NCI-H446 treated with DMSO at 0.1 percent for 48 hours (cell line): ENCODE results near the gene OSCP1.
"Not testable (repeated sequence)": the region's sequence is repeated elsewhere in the genome, so short reads cannot be mapped to it uniquely, and the experiment has no call there.

Experiments
- DNase-seq: peaks from one replicate; lab custom pipeline; 2025; lab: John Stamatoyannopoulos, UW

OSCP1 gene, protein sequence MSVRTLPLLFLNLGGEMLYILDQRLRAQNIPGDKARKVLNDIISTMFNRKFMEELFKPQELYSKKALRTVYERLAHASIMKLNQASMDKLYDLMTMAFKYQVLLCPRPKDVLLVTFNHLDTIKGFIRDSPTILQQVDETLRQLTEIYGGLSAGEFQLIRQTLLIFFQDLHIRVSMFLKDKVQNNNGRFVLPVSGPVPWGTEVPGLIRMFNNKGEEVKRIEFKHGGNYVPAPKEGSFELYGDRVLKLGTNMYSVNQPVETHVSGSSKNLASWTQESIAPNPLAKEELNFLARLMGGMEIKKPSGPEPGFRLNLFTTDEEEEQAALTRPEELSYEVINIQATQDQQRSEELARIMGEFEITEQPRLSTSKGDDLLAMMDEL

DNA sequence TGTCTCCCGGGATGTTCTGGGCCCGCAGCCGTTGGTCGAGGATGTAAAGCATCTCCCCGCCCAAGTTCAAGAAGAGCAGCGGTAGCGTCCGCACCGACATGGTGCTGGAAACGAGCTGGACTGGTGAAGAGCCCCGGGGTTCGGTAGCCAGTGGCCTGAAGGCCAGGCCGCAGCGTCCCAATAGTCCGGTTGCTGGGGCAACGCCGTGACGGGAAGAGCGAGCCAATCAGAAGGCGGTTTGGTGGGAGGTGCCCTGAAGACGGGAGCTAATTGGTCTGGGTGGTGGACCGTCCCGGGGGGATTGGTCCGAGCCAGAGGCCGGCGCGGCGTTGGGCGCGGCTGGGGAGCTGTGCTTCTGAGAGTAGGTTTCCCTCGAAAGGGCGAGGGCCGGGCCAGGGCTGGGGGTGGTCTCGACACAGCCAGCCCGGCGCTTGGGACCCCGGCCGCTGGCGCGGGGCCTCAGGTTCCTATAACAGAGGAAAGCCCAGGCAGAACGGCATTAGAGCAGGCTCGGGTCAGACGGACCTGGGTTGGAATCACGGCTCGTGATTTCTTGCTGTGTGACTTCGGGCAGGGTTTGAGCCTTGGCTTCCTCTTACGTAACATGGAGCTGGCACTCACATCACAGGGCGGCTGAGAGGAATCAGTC lies at the start of gene OSCP1:
TSS of gene OSCP1 (minus strand) at position 182 of the 649 bp plus-strand sequence. CDS start at position 100, 82 bp downstream.
- peak; percentile 84 for DNase-seq

DNA sequence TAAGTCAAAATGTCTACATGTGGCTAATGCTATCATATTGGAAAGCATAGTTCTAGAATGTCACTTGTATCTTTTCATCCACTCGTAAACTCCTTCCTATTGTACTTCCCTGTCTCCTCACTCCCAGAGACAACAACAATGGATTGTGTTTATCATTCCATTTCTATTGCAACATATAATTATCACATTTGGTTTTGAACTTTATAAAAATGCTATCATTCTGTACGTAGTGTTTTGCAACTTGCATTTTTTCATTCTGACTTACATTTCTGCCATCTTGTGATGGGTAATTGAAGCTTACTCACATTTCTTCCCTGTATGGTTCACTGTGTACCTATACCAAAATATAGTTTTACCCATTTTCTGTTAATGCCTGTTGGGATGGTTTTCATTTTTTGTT lies 47.0 kb upstream of the OSCP1 start:
- no peak for DNase-seq

DNA sequence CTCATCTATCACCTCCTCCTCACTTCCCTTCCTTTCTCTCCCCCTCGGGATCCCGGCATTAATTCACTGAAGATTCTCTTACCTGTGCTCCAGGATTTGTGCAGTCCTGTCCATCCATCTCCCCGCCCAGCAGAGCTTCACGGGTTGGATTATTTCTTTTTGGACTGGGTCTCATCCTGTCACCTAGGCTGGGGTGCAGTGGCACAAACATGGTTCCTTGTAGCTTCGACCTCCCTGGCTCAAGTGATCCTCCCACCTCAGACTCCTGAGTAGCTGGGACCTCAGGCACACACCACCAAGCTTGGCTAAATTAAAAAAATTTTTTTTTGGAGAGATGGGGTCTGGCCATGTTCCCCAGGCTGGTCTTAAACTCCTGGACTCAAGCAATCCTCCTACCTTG lies 44.7 kb upstream of the OSCP1 start:
- no peak for DNase-seq

DNA sequence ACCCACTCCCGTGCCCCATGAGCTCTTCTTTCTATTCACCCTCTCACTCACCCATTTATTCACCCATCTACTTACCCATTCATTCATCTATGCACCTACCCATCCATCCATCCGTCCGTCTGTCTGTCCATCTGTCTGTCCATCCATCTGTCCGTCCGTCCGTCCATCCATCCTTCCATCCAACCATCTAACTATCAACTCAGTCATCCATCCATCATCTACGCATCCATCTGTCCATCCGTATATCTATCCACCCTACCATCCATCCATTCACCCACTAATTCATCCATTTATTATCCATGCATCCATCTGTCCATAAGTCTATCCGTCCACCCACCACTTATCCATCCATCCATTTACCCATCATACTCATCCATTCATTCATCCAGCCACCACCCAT lies 43.3 kb upstream of the OSCP1 start:
- no peak for DNase-seq

DNA sequence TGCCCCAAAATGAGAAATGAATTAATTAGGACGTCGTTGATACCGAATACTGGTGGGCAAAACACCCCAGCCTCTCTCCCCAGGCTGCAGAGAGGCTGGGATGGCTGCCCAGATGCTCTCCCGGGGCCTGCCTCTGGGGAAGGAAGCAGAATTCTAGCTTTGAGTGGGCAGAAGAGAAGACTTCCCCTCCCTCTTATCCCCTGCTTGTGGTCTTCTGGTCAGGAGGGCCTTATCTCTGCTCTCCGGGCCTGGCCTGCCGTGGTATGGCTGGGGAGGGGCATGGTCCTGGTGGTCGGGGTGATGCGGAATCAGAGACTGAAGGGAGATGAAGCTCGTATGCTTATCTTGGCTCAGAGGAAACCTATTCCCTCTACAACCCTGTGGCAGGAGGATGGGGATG lies 42.2 kb upstream of the OSCP1 start:
- no peak for DNase-seq

DNA sequence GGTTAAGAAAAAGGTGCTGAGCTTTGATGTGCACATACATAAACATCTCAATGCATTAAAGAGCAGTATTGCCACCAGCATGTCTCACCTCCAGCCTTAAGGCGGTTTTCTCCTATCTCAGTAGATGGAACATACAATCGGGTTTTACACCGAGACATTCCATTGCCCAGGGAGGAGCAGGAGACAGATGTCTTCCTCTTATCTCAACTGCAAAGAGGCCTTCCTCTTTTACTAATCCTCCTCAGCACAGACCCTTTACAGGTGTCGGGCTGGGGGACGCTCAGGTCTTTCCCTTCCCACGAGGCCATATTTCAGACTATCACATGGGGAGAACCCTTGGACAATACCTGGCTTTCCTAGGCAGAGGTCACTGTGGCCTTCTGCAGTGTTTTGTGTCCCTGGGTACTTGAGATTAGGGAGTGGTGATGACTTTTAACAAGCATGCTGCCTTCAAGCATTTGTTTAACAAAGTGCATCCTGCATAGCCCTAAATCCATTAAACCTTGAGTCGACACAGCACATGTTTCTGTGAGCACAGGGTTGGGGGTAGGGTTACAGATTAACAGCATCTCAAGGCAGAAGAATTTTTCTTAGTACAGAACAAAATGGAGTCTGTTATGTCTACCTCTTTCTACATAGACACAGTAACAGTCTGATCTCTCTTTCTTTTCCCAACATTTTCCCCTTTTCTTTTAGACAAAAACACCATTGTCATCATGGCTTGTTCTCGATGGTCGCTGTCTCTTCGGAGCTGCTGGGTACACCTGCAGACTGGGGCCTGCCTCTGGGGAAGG lies 39.2 kb upstream of the OSCP1 start:
- DNase-seq: not testable (repeated sequence)

DNA sequence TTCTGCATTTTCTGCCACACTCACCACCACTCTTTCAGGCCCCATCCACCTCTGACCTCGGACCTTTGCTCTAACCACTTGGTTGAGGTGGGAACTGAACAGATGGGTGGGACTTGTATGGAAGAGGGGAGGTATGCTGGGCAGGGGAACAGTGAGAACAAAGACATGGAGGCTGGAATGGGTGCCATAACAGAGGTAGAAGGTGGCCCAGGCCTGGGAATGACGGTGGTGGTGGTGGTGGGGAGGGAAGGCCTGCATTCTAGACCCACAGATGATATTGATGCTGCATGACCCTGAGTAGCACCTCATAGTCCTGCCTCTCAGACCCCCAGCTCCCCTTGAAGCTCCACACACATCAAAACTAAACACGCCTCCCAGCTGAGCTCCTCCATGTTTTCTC lies 37.7 kb upstream of the OSCP1 start:
- DNase-seq: no peak

DNA sequence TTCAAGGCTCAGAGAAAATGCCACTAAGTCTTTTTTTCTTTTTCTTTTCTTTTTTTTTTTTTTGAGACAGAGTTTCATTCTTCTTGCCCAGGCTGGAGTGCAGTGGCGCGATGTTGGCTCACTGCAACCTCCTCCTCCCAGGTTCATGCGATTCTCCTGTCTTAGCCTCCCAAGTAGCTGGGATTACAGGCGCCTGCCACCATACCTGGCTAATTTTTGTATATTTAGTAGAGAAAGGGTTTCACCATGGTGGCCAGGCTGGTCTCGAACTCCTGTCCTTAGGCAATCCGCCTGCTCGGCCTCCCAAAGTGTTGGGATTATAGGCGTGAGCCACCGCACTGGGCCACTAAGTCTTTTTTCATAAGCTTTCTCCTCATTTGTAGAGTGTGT lies 37.1 kb upstream of the OSCP1 start:
- not testable (repeated sequence) for DNase-seq

DNA sequence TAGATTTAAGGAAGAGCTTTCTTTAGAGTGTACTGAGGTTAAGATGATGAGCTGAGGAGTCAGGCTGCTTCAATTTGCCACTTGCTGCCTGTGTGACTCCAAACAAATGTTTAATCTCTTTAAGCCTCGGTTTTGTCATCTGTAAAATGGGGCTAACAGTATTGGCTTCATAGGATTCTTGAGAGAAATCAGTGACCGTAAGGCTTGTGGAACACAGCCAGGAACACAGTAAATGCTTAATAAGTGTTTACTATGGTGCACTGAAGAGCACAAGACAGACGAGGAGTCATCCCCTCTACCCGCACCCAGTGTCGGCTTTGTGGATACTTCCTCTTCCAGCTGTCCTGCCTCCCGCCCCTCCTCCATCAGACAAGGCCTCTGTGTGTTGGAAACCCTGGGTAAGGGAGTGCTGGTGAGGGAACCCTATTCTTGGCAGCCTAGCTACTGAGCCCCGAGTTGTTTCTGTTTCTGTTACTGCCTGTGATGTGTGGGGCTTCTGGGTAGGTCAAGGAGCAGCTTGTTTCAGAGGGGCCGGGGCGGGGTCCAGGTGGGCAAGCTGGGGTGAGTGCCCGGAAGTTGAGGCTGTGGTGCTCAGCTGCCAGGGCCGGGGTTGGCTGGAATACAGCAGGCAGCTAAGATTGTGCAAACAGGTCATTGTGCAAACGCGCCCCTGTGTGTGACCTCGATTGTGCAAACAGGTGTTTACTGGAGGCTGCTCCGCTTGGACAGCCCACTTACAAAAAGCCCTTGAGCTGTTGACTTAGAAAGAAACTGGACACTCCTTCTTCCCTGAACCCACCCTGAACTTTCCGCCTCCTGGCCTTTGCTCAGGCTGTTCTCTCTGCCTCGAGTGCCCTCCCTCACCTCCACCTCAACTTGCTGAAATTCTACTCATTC lies 36.4 kb upstream of the OSCP1 start:
- DNase-seq: no peak

DNA sequence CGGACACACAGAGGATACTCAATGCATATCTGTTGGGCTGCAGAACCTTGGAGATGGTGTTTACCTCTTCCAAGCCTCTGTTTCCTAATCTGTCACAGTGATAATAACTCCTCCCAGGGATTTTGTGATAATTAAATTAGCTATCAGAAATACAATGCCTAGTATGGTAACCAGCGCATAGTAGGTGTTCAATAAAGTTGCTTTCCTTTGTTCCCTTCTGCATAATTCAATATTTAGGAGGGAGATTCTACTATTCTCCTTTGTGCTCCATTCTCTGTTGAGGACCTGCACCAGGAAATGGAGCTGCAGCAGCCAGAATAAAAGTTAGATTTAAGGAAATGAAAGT lies 35.8 kb upstream of the OSCP1 start:
- no peak for DNase-seq

DNA sequence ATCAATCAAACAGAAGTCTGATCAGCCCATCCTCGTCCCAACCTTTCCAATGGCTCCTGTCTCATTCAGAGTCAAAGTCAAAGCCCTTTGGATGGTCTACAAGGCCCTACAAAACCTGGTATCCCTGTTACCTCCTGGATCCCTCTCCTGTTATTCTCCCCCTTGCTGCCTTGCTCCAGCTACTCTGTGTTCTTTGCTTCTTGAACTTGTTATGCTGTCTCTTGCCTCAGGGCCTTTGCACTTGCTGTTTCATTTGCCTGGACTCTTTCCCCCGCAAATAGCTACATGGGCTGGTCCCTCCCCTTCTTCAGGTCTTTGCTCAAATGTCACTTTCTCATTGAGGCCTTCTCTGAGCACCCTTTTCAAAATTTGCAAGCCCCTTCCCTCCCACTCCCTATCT lies 33.8 kb upstream of the OSCP1 start:
- no peak for DNase-seq

DNA sequence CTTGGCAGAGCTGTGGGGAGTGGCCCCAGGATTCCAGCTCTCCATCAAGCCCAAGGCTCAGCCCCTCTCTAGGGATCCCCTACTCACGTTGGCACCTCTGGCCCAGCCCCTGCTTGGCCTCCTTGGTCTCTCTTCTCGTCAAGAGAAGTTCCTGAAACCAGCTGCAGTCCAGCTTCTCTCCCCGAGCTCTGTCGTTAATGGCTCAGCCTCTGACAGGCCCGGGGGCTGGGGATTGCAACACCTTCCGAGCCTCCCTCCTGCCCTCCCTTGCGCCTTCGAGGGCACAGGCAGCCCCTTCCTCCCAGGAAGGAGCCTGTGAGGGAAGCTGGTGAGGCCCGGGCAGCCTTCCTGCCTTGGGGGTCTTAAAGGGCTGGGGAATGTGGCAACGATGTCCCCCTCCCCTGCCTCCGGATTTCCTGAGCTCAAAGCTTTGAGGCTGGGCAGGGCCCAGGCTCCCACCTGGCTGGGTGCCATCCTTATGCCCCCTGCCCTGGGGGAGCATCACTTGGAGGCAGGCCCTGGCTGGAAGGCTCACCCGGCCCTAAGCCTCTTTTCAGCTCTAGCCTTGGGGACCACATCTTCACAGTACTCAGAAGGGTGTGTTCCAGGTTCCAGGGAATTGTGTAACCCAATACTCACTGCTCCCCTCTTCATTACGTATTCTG lies 32.6 kb upstream of the OSCP1 start, which contains the start of gene CSF3R:
TSS of gene CSF3R (minus strand) at position 190 of the 665 bp plus-strand sequence. CDS start 3,417 bp downstream, outside the sequence.
- no peak for DNase-seq

DNA sequence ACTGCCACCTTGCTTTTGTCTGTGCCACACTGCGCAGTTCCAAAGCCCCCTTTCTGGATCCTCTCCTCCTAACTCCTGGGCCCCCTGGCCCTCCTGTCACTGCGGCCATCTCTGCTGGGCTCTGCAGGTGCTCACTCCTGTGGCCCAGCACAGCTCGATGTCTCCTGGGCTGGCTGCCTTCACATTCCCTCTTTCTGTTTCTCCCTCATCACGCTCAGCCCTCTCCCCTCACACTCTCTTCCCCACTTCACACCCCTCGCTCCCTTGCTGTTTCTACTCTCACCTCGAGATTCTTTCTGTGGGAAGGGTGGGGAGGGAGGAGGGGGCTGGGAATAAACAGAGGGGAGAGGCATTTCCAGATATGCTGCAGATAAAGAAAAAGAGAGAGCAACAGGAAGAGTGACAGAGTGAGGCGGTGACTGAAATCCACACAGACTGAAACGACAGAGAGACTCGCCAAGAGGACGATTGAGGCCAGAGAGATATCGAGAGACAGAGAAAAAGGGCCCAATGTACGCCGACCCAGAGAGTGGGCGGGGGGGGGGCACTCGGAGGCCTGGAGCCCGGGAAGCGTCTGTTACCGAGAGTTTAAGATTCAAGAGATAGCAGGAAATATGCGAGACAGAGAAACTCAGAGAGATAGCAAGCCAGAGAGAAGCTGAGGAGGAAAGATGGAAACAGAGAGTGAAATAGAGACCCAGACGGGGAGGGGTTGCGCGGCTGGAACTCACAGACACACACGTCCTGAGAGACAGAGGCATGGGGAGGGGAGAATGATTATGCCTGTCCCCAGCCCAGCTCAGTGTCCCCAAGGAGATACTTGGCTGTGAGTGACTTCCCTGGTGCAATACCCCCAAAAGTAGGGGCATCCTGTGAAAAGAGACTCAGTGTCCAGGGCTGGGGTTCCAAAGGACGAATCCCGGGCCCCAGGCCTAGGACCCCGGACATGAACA lies 31.8 kb upstream of the OSCP1 start:
- DNase-seq: no peak

DNA sequence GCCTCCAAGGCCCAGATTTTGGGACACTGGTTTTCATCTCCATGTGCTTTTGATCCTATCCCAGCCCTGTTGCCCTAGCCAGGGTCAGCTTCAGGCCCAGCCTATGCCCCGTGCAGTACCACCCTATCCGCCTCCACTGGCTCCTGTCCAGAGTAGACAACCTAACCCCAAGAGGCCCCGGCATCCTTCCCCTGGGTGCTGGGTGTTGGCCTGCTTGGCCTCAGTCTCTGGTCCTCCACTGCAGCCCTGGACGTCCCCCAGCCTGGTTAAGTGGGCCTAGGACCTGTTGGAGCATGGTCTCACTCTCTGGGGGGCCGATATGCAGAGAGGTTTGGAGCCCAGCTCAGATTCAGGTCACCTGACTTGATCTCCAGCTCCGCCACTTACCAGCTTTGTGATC lies 30.8 kb upstream of the OSCP1 start:
- no peak for DNase-seq

DNA sequence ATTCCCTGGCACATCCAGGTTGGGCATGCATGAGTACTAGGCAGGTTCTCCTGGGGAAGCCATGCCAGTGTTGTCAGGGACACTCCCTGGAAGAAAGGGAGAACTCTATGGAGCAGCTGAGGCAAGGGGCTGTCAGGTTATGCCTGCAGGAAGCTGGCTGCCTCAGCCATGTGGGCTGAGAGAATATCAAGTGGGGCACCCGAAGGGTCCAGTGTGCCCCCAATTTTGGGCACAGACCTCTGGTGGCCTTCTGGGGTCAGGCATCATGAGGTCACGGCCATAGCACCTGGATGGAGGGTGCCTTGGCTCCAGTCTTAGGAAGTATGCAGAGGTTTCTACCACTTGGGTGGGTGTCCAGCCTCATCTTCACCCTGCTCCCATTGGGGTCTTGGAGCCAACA lies 29.9 kb upstream of the OSCP1 start:
- DNase-seq: no peak

DNA sequence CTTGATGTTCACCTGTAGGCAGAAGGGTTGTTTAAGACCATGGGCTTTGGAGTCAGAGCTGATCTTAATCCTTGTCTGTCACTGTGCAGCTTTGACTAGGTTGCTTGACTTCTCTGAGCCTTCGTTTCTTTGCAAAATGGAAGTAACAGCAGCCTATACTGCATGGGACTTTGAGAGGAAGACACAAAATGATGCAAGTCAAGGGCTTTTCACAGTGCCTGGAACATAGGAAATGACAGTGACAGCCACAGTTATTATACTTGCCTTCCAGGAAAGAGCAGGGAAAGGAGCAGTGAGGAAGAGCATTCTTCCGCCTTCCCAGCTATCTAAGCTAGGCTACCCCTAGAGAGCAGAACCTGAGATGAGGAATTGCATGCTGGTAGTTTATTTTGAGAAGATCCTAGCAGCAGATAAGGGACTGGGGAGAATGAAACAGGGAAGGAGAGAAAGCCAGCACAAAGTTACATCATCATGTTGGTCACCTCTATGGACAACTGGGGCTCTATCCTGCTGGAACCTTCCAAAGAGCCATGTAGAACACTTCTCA lies 29.3 kb upstream of the OSCP1 start:
- no peak for DNase-seq

DNA sequence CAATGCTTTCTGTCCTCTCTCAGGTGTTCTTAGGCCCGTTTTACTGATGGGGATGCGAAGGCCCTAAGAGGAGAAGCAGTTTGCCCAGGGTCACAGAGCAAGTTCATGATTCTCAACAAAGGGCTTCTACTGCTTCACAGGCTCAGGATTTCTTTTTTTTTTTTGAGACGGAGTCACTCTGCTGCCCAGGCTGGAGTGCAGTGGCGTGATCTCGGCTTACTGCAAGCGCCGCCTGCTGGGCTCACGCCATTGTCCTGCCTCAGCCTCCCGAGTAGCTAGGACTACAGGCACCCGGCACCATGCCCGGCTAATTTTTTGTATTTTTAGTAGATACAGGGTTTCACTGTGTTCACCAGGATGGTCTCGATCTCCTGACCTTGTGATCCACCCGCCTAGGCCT lies 27.4 kb upstream of the OSCP1 start:
- DNase-seq: not testable (repeated sequence)

DNA sequence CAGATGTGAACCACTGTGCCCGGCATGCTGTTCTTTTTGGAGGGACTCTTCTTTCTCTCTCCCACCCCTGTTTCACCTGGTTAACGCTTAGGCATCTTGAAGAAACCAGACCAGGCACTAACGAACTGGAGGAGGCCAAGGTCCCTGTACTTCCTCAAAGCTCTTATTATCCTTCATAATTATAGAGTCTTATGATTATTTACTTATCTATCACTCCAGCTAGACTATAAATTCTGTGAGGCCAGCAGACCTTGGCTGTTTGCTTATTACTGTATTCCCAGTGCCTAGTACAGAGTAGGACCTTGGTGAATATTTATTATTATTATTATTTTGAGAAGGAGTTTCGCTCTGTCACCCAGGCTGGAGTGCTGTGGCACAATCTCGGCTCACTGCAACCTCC lies 26.7 kb upstream of the OSCP1 start:
- no peak for DNase-seq

DNA sequence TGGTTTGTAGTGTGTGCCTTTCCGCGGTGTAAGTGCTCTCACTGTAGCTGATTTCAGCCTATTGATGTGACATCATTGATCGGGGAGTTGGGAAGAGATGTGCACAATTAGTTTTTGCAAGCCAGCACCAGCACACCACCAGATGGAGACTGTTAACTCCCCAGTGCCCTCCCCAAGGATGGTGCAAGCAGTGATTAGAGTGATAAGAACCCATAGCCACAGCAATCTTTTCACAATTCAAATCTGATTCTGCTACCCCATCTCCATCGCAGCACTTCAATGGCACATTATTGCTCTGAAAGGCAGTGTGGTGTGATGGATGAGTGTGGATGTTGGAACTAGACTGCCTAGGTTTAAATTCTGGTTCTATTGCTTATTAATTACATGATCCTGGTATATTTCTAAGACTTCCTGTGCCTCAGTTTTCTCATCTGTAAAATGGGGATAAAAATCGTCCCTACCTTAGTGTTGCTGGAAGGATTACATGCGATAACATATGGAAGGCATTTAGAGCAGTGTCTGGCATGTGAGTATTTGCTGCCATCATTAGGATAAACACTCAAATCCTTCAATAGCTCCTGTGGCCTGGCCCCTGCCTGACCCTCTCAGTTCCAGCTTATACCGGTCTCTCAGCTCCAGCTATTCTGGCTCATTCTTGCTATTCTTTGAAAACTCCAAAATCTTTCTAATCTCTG lies 25.8 kb upstream of the OSCP1 start:
- DNase-seq: no peak
